Measurements from ENCODE around the gene MAP3K19.
"Not testable (repeated sequence)": the region's sequence is repeated elsewhere in the genome, so short reads cannot be mapped to it uniquely, and the experiment has no call there.

Gene MAP3K19

GRCh38 chr2:135047300-135047699, at the start of gene MAP3K19:
TSS of gene MAP3K19 (minus strand) at chr2:135047447. CDS start at chr2:135024647, 22,800 bp downstream.
- no peak for DNase-seq

- DNase-seq: no peak
These were observed 49.6 kb upstream of the MAP3K19 start for GRCh38 chr2:135096665-135097446.

GRCh38 chr2:135095591-135095990, 48.3 kb upstream of the MAP3K19 start:
- DNase-seq: no peak

GRCh38 chr2:135094508-135094907, 47.3 kb upstream of the MAP3K19 start:
- DNase-seq: no peak

GRCh38 chr2:135093670-135094330, 46.6 kb upstream of the MAP3K19 start:
- peak; percentile 29 for DNase-seq

- no peak for DNase-seq
These were observed 45.9 kb upstream of the MAP3K19 start for GRCh38 chr2:135093193-135093592.

GRCh38 chr2:135091681-135092080, 44.4 kb upstream of the MAP3K19 start:
- DNase-seq: no peak

- not testable (repeated sequence) for DNase-seq
These were observed 42.4 kb upstream of the MAP3K19 start for GRCh38 chr2:135089597-135089996.

GRCh38 chr2:135086222-135086621, 39.0 kb upstream of the MAP3K19 start:
- DNase-seq: no peak

- DNase-seq: no peak
These were observed 31.2 kb upstream of the MAP3K19 start for GRCh38 chr2:135078417-135078816.

GRCh38 chr2:135076556-135076955, 29.3 kb upstream of the MAP3K19 start:
- no peak for DNase-seq

- no peak for DNase-seq
These were observed 27.0 kb upstream of the MAP3K19 start for GRCh38 chr2:135074216-135074615.

- no peak for DNase-seq
These were observed 25.1 kb upstream of the MAP3K19 start for GRCh38 chr2:135072125-135072997.

GRCh38 chr2:135066710-135067109, 19.5 kb upstream of the MAP3K19 start:
- no peak for DNase-seq

- no peak for DNase-seq
These were observed 16.9 kb upstream of the MAP3K19 start for GRCh38 chr2:135064149-135064548.

GRCh38 chr2:135063210-135063609, 16.0 kb upstream of the MAP3K19 start:
- no peak for DNase-seq

GRCh38 chr2:135059577-135059976, 12.3 kb upstream of the MAP3K19 start:
- no peak for DNase-seq

GRCh38 chr2:135056790-135057189, 9.5 kb upstream of the MAP3K19 start:
- no peak for DNase-seq

- no peak for DNase-seq
These were observed 8.0 kb upstream of the MAP3K19 start for GRCh38 chr2:135055182-135055786.

- DNase-seq: no peak
These were observed 5.8 kb upstream of the MAP3K19 start for GRCh38 chr2:135052997-135053474.

- peak; percentile 34 for DNase-seq
These were observed 5.0 kb upstream of the MAP3K19 start, which contains the start of gene RAB3GAP1 for GRCh38 chr2:135052042-135052876. TSS of gene RAB3GAP1 (plus strand) at chr2:135052292. CDS start at chr2:135052308, 16 bp downstream.

GRCh38 chr2:135050684-135051083, 3.4 kb upstream of the MAP3K19 start:
- no peak for DNase-seq
